Mammary epithelial cell (primary cell): ENCODE results near the gene HERPUD2.

ENCODE experiments used
- EZH2 ChIP-seq: IDR thresholded peaks from 2 replicates; pipeline ENCODE4 v1.6.1; 2012; ENCODE audit warnings: low read length, inconsistent platforms, borderline replicate concordance
- TF ChIP-seq, protein P1 (sequence below), 2 donors: IDR thresholded peaks in 1 of 2; conservative IDR thresholded peaks in 1 of 2; 2 replicates each; pipeline ENCODE4 v1.5.1; 2011 to 2012; ENCODE audit warnings: inconsistent platforms in 2 of 2, low read length in 2 of 2, mild to moderate bottlenecking in 2 of 2, control low read depth in 1 of 2, low read depth in 1 of 2; ENCODE audit not compliant: insufficient read depth in 1 of 2; ENCODE audit errors: extremely low read depth in 1 of 2

DNA sequence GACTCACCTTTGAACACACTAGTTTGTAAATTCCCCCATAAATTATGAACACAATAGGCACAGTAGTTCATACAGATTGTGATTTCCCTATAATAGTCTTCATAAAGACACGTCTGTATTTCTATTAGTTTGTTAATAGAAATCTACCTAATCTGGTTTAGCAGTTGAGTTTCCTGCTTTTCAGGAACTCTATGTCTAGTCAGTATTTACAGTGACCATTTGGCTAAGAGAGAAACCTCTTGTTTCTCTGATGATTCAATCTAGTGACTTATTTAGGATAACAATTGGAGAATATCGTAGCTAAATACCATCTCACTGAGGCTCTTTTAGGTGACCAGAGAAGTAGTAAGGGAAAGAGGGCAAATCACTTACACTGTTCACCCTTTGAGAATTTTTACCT, 5.9 kb upstream of the HERPUD2 start:
- TF ChIP-seq, protein P1, sequence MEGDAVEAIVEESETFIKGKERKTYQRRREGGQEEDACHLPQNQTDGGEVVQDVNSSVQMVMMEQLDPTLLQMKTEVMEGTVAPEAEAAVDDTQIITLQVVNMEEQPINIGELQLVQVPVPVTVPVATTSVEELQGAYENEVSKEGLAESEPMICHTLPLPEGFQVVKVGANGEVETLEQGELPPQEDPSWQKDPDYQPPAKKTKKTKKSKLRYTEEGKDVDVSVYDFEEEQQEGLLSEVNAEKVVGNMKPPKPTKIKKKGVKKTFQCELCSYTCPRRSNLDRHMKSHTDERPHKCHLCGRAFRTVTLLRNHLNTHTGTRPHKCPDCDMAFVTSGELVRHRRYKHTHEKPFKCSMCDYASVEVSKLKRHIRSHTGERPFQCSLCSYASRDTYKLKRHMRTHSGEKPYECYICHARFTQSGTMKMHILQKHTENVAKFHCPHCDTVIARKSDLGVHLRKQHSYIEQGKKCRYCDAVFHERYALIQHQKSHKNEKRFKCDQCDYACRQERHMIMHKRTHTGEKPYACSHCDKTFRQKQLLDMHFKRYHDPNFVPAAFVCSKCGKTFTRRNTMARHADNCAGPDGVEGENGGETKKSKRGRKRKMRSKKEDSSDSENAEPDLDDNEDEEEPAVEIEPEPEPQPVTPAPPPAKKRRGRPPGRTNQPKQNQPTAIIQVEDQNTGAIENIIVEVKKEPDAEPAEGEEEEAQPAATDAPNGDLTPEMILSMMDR (conservative IDR thresholded peaks at IDR 0.05 in 1 of 2, IDR thresholded peaks at IDR 0.05 in 1 of 2; ENCODE audit: extremely low read depth in 1 of 2, insufficient read depth in 1 of 2, low read depth in 1 of 2, low read length in 2 of 2), result no peak
- no peak for TF ChIP-seq EZH2
